Activated T-helper 1 cell treated with Interleukin-2 at 50 U/mL for 16 hours (primary cell): Measurements from ENCODE around the gene IGF2.
"Not testable (repeated sequence)": the region's sequence is repeated elsewhere in the genome, so short reads cannot be mapped to it uniquely, and the experiment has no call there.

ENCODE experiments used
- DNase-seq: peaks from one replicate; pipeline ENCODE4 v3.0.0-alpha.2; 2020; ENCODE audit warnings: low read depth

Gene IGF2

DNA sequence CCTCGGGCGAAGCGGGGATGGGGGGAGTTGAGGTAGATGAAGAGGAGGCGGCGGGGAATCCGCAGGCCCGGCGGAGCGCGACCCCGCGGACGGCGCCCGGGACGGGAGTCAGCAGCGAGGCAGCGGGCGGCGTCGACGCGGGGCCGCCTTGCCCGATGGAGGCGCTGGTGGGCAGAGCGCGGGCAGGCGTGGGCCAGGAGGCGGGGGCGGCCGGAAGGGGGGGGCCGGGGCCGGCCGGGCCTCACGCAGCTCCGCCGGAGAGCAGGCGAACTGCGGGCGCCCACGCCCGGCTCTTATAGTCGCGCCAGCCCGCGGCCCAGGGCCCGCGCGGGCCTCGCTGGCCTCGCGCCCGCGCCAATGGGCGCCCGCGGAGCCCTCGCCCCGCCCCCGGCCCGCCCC, at the start of gene IGF2:
IGF2 (minus strand) TSS at position 267 of the 399 bp plus-strand sequence. CDS start 3,866 bp downstream, outside the sequence.
- DNase-seq = no peak

- DNase-seq = no peak
Measured at GRCh38 chr11:2188745-2189144, 49.6 kb upstream of the IGF2 start.

DNA sequence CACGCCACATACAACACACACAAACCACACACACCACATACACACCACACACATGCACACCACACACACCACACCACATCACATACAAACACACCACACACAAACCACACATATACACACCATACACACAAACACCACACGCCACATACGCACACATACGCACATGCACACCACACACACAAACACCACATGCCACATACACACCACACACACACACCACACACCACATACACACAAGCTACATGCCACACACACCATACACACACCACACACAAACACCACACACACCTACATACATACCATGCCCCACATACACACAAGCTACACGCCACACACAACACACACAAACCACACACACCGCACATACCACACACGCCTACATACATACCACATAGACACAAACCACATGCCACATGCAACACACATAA, 48.1 kb upstream of the IGF2 start:
- DNase-seq = no peak

DNA sequence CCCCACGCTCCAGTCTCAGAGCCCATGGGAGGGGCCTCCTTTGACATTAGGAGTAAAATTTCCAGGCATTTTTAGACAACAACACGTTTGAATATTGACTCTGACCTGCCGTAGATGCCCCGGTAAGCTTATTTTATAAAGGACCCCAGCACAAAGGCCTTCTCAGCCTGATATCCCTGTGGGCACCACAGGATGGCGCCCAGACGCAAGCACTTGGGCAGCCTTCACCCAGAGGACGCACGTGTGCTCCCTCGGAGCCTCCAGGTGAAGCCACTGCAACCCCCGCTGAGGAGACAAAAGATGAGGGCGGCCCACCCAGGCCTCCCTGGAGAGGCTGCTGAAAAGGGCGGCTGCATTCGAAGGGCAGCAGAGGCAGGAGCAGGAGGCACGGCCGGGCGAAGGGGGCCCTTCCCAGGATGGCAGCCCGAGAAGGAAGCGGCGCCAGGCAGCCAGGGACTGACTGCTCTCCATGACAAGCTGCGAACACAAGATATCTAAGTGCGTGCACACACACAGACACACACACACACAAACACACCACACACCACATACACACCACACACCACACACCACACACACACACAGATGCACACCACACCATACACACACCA, 47.6 kb upstream of the IGF2 start:
- peak; percentile 14 for DNase-seq

GRCh38 chr11:2185324-2186085, 46.3 kb upstream of the IGF2 start:
- DNase-seq = no peak

DNA sequence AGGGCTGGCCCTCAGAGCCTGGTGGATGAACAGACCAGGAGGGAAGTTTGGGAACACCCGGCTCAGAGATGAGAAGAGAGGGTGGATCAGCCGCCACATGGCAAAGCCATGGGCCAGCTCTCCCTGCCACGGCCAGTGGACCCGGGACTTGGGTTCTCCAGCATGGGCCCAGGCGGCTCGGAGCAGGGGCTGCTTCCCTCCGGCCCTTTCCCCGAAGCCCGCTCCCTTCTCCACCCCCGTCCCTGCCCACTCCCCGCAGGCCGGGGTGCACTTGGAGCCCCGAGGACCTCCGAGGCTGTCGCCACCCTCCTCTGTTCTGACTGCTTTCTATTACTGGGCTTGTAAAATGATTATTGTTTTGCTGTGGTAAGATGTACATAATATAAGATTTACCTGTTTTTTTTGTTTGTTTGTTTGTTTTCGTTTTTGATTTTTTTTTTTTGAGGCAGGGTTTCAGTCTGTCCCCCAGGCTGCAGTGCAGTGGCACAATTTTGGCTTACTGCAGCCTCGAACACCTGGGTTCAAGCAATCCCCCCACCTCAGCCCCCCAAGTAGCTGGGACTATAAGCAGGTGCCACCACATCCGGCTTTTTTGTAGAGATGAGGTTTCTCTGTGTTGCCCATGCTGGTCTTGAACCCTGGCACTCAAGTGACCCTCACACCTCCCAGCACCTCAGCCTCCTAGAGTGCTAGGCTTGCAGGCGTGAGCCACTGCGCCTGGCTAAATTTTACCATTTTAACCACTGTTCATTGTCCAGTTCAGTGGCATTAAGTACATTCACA, 43.7 kb upstream of the IGF2 start:
- no peak for DNase-seq

GRCh38 chr11:2182075-2182474, 42.9 kb upstream of the IGF2 start:
- DNase-seq = no peak

DNA sequence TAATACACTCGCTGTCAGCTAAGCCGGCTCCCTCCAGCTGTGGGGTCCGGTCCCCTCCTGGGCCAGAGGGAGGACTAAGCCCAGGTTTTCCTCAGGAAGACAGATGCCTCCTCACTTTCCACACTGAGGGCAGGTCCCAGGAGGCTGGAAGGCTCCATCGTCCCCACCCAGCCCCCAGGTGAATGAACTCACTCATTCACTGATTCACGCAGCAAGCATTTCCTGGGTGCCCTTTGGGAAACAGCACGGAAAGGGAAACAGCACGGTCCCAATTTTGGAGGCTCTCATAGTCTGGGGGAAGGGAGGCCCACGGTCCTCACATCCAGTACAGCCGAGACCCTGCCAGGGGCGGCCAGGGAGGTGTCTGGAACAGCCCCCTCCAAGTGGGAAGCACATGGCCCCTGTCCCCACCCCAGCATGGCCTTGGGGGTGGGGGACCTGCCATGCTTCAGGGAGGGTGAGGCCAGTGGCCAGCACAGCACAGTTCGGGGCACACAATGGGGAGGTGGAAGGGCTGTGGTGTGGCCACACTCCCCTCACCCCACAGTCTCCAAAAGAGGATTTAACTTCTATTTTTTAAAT, 41.7 kb upstream of the IGF2 start:
- no peak for DNase-seq

DNA sequence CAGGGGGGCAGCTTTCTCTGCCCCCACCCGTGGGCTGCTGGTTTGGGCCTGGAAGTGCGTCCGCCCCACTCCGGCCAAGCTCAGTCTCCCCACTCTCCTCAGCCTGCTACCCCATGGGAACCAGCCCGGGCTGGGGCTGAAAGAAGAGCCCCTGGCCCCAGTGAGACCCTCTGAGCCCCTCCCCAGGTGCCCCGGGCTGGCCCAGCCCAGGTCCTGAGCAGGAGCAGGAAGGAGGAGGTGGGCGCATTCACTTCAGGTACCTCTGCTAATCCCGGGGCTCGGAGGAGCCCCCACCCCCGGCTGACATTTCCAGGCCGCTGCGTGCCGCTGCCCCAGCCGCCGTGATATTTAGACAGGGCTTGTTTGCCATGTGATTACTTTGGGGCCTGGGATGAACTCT, 41.2 kb upstream of the IGF2 start:
- DNase-seq = no peak

DNA sequence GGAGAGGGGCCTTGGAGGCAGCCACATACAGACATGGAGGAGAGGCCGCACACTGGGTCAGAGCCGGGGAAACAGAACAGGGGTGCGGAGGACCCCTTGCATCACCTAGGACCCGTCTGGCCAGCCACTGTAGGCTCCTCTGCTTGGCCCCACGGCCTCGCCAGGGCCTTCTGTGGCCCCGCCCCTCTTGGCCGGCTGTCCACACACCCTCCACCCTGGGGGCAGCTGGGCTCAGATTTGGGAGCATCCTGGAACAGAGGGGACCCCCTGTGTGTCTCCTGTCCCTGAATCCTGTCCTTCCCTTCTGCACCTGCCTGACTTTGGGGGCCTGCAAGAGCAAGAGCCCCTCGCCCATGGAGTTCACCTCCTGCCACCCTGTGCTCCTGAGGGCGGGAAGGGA, 40.3 kb upstream of the IGF2 start:
- no peak for DNase-seq

DNA sequence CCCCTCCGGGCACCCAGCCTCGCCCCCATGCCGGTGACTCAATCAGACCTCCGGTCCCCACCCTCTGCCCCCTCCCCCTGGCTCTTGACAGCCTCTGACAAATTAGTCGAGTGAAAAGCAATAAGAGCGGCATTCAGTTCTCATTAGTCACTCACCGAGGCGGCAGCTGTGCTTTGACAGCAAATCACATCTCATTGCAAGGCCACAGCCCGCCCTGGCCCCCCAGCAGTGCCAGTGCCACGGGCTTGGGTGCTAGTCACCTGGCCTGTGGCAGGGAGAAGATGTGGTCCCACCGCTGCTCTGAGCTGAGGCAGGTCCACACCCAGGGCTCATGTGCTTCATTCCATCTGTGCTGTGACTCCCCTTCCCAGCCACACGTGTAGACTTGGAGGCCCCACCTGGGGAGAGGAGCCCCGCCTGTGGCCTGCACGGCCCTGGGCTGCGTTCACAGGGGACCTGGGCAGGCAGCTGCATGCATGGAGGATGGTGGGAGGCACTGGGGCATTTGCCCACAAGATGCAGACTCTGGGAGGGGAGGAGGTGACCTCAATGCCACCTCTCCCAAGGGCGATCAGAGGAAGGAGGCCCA, 39.8 kb upstream of the IGF2 start:
- DNase-seq = no peak

DNA sequence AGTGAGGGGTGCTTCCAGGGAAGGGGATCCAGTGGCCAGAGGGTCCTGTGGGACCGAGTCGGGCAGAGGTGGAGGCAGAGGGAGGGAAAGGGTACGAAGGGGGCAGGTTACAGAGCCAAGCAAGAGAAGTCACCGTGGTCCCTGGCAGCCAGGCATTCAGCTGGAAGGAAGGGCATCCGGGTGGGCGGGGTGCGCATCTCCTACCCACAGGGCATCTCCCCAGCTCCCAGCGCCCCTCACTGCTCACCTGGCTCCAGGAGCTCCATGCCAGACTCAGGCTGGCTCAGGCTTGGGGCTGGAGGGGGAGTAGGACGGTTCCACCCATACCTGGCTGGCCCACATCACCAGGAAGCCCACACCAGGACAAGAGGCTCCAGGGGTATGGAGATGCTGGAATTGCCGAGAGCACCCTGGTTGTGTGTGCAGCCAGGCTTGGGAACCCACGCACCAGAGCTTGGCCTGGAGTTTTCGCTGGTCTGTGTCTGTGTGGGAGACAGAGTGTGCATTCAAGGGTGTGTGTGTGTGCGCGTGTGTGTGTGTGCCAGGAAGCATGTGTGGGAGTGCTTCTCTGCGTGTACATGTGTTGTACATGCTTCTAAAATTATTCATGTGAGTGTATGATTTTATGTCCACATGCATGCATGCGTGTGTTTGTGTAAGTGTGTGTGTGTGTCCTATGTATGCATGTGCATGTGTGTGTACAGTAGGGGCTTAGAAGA, 39.0 kb upstream of the IGF2 start:
- not testable (repeated sequence) for DNase-seq

DNA sequence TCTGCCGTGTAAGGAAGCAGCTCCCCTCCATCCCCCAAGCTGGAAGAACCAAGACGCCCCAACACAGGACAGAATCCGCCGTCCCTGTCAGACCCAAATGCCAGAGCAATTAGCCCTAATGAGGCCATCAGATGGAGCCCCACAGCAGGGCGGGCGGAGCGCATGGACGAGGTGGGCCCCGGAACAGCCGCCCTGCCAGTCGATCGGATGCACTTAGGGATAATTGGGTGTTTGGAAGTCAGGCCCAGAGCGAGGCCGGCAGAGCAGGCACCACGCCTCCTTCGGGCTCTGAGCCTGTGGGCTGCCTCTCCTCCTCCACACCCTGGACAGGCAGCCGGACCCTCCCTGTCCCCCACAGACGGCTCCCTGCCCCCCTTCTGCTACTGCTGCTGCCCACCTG, 37.9 kb upstream of the IGF2 start:
- DNase-seq = no peak

GRCh38 chr11:2176389-2176900, 37.3 kb upstream of the IGF2 start:
- no peak for DNase-seq

DNA sequence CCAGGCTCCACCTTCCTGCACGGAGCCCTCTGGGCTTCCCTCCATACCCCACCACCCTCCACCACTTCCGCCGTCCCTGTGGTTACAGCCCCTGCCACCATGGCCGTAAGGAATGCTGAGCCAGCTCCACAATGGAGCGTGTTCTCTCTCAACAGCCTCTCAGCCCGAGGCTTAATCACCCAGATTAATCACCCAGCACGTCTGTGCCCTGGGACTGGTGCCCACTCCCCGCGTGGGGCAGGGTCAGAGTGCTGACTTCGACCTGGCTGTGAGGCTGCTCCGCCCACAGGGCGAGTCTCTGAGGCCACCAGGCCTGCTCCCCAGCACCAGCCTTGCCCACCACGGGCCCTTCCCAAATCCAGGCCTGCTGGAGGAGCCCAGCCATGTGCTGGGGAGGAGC, 36.5 kb upstream of the IGF2 start:
- DNase-seq = no peak

DNA sequence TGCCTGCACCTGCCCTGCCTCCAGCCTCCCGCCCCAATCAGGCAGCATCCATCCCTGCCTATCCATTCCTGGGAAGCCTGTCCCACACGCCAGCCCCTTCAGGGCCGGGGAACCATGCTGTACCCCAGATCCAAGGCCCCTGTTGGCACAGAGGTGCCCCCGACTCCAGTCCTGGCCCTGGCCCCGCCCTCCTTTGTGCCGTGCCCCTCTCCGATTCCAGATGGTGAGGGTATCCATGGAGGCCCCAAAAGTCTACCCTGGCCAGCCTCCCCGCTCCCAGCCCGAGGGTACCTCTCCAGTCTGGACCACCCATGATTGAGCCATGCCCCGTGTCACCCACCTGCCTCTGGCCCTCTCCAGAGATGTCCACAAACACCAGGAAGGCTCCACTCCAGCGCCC, 35.2 kb upstream of the IGF2 start:
- no peak for DNase-seq

DNA sequence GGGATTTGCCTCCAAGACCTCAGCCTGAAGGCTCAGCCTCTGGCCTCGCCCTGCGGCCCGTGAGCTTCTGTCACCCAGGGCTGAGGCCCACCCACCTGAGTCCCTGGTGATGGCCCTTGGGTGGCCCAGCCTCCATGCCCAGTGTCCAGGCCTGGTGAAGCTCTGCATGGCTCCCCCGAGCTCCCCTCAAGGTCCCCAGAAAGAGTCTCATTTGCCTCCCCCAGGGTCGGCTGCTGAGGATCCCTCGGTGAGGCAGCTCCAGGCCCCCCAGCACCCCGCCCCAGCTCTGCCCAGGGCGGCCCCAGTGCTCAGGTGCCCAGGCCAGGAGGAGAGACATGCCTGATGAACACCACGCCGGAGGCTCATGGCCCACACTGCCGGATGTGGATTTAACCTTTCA, 34.6 kb upstream of the IGF2 start:
- no peak for DNase-seq

DNA sequence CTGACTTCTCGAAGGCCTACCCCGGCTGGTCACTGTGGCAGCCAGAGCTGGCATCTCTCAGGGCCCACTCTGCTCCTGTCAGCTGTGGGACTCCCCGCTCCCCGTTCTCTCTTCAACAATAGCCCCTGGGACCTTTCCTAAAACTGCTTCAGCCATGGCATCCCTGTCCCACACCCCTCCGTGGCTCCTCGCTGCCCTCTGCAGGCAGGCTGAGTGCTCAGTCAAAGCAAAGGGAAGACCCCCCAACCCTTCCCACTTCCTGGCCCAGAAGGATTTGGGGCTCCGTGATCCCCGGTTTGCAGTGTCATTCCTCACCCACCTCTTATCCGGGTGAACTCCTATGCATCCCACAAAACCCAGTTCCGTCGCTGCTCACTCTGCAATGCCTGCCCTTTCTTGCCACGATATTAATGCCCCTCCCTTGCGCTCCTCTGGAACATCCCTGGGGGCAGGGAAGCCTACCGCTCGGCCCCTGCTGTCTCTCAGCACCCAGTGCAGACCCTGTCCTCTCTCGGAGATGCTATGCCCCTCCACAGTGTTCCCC, 34.0 kb upstream of the IGF2 start:
- no peak for DNase-seq

DNA sequence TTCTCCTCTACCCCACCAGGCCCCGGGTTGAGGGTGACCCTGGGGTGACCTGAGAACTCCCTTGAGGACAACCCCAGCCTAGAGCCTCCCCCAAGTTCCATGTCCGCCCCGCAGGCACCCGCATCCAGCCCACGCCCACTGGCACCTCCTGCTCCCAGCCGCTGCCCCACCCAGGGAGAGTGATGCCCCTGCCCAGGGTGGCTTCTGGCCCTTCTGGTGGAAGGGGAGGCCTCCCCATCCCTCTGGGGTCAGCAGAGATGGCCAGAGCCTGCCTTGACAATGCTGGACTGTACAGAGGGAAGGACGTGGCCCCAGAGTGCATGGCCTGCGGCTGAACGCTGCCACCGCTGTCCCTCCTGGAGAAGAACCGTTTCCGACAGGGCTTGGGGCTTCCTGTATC, 33.5 kb upstream of the IGF2 start:
- DNase-seq = no peak

DNA sequence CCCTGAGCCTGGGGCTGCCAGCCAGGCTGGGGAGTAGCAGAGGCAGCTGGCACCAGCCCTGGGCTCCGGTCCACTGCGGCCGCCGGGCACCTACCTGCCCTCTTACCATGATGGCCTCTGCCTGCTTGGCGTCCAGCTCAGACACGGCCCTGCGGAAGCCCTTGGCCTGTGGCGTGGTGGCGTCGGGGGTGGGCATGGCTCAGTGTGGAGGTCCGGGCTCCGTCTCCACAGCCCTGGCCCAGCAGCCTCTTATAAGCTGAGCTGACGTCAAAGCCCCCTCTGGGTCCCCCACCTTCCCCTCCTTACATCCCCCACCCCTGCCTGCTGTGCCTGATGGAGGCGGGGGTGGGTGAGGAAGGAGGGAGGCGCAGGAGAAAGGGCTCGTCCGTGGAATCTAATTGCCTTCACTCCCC, 32.4 kb upstream of the IGF2 start, which contains the start of gene TH:
TH (minus strand) TSS at position 225 of the 413 bp plus-strand sequence; CDS start at position 196, 29 bp downstream.
- DNase-seq = no peak
